M059J (cell line): ENCODE results near the gene B3GAT1. TPM values are rescaled to one million over a fixed set of nuclear protein-coding genes. Genes with fewer than 3 reads are reported as not detected.

Experiments
- DNase-seq: peaks from one replicate; pipeline ENCODE4 v3.0.0-alpha.2; 2012; ENCODE audit warnings: low read depth
- total RNA-seq: library from RNA; depleted of rRNA; stranded (reverse); fragments of >200 nt; shearing (Covaris generic); gene quantifications from 2 replicates; pipeline ENCODE4 v1.2.3, GENCODE V29; 2014

B3GAT1 gene
- total RNA-seq, 1 experiment from 2014 or later, result not detected

DNA sequence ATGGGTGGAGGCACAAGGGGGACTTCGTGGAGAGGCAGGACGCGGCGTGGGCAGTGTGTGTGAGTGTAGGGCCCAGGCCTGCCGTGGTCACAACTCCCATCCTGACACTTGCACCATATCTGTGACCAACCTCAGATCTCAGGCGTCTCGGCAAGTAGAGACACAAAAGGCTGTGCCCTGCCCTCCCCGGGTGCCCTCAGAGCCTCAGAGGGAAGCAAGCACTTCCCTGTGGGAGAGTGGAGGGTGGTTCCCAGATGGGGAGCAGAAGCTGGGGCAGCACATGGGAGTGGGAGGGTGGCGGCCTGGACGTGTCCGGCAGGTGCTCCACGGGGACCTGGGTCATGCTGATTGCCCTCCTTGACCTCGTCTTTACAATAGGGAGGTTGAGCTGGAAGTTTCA, 20.4 kb downstream of the B3GAT1 start:
- DNase-seq, result no peak

DNA sequence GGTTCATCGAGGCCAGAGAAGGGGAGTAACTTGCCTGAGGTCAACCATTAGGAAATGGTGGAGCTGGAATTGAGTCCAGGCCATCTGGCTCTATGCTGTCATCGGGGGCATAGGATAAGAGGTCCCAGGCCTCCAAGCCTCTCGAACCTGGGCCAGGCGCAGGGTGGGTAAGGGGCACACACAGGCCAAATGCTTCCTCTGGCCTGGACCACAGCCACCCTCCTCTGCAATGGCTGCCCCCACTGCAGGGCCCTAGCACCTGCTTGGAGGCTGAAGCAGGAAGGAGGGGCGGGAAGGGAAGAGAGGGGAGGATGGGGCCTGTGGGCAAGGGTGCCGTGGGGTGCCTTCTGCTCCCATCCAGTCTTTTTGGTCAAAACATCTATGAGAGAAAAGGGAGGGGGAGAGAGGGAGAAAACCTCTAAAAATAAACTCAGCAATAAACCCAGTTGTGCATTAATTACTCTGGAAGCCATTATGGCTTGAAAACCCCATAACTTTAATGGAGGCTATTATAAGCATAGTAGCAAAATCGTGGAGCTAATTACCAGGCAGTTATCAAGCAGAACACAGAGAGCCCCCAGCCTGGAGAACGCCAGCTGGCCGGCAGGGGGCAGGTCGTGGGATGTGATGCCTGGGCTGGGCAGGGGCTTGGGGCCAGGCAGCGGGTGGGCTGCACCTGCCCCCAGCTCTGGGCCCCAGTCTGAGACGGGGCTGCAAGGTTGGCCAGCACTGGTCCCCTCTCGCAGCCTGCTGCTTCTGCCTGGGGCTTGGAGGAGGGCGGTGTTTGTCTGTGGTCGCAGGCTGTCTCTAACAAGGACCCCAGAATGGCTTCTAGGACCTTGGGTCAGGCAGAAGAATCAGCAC, 21.1 kb downstream of the B3GAT1 start:
- no peak for DNase-seq

DNA sequence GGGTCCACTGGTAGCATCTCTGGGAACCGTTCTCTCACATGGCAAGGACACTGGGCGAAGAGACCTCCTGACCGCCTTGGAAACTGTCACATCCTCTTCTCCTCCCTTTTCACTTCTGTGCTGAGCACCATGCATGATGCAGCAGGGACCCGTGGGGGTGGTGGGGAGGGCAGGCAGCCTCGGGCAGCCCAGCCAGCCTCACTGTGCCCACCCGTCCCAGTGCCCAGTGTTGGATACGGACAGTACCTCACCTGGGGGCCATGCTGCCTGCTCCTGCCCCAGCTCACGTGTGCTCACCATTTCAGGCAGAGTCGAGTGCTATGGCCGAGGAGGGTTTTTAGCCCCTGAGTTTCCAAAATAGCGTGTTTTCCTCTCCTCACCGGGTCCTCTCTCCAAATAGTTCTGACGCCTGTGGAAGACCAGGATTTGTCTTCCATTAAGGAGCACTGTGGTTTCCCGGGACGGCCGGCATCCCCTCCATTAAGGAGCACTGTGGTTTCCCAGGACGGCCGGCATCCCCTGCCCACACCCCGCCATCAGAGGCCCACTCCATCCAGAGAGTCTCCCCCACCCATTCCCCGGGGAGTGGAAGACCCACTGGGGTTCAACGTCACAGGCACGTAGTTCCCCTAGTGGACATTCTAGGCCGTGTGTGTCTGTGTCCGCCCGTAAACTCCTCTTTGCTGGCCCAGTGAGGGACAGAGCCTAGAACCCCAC, 22.4 kb downstream of the B3GAT1 start:
- no peak for DNase-seq

DNA sequence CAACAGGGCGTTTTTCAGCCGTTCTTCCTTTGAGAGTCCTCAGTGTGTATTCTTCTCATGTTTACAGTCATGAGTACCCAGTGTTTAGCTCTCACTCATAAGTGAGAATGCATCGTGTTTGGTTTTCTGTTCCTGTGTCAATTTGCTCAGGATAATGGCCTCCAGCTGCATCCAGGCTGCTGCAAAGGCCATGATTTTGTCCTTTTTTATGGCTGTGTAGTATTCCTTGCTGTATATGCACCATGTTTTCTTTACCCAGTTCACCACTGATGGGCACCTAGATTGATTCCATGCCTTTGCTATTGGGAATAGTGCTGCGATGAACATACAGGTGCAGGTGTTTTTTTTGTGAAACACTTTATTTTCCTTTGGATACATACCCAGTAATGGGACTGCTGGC, 23.5 kb downstream of the B3GAT1 start:
- DNase-seq, result no peak

DNA sequence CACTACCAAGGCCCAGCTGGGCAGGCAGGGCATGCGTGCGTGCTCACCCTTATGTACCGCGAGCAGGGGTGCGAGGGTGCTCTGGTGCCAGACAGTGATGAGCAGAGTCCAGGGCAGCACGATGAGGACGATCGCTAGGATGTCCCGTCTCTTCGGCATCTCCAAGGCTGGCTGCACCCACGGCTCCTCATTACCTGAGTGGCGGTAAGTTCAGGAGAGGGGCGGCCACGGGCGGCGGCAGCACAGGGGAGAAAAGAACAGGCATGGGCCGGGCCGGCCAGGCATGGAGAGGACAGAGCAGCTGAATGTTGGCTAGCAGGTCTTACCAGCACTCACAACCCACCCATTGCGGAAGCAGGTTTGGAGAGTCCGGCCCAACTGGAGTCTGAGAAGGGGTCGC, 24.5 kb downstream of the B3GAT1 start:
- DNase-seq, result no peak

DNA sequence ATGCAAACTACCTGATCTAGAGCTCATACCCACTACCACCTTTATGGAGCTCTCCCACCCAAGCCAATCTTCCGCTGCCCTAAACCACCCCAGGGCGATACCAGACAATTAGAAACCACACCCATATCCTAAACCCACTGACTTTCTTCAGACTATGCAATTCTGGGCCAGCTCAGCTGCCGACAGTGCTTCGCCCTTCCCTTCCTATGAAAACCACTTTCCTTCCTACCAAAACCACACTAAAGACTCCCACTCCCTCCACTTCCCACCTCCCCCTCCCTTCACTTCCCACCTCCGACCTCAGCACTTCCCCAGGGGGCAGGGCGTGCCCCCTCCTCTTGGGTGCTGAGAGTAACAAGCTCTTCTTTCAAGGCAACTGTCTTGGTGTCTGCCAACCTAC, 25.1 kb downstream of the B3GAT1 start:
- no peak for DNase-seq

DNA sequence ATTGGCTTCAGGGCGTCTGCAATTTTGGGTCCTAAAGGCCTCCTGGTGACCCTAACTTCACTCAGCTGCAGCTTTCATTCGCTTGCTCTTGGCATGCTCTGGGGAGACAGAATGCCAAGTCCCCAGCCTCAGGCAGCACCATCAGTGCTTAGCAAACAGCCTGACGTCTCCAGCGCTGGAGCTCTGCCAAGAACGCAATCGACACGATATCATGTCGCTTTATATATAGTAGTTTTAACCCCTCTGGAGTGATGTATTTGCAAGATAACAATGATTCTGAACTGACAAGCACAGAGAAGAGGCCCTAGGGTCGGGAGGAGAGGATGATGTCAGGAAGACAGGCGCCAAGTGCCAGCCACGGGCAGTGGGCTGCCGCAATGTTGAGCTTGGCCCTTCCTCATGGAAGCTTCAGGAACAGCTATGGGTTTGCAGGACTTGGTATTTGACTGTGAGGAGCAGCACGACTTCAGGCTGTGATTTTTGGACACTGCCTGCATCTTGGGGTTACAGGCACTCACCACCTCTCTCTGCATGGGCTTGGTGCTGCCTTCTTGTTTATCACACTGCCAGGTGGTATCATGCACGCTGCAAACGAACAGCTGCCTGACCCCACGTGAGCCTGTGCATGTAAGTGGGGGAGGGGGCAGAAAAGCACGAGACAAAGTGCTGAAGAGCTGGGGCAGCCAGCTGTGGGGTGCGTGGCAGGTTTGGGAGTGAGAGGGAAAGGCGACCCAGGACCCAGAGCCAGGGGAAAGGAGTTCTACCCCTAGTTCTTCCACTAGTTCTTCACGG, 26.1 kb downstream of the B3GAT1 start:
- DNase-seq, result no peak

DNA sequence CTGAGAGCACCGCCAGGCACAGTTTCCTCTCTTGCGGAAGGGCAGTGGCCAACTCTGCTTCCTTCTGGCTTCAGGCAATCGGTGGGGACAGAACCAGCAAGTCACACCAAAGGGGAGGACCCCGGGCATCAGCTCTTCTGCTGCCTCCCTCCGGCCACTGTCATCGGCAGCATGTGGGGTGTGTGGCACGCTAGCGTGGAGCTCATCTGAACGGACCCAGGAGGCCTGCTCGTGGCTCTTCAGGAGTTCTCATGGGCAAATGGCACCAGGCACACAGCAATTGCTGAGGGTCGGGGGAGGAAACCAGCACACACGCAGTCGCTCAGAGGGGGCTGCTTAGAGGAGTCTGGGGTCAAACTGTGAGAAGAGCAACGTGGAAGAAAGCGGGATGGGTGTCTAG, 26.9 kb downstream of the B3GAT1 start:
- DNase-seq, result no peak

DNA sequence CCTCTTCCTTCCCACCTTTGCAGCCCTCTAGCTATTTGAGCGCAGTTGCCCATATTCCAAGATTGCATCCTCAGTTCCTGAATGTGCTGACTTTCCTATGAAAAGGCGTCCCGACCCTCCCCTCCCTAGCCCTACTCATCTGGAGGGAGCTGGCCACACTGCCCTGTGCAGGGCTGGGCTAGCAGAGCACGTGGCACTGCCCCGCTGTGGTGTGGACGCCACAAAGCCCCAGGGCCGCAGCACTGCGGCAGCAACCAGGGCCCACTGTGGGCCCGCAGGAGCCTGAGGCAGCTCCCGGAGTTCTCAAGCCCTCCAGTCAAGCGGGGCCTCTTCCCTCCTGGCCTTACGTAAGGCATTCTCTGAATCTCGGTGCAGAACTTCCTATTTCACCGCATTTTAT, 27.6 kb downstream of the B3GAT1 start:
- DNase-seq, result no peak

DNA sequence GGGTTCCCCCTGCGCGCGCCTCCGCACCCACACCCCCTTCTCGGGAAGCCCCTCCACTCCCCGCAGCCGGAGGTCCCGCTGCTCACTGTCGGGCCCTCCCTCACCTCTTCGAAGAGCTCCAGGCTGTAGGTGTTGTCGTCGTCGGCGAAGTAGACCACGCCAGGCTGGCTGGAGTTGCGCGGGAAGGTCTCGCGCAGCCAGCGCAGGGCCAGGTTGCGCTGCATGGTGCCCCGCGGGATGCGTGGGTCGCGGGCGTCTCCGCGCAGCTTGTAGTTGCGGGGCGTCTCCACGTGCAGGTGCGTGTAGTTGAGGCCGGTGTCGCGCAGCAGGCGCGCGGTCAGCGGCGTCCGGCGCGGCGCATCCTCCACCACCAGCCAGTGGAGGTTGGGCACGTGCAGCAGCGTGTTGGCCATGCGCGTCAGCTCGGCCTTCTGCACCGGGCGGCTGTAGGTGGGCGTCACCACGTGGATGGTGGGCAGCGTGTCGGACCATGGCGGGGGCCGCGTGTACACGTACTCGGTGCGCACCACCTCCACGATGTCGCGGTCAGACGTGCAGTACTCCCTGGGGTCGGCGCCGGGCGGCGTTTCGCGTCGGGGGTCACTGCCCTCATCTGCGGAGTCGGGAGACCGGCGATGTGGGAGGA, 28.3 kb downstream of the B3GAT1 start:
- no peak for DNase-seq

DNA sequence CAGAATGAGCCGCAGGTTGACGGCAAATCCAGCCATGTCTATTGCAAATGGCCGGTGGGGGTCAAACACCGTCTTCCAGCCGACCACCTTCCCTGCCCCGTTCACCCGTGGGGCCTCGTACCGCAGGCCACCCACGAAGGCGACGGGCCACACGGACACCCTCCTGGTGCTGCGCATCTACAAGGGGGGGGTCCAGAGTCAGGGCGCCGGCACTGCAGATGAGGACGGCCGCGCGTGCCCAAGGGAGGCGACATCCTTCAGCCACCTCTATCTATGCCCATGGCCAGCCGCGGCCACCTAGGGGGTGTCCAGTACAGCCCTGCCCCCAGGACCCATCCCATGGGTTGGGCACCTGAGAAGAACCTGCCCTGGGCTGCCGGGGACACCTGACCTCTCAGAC, 29.2 kb downstream of the B3GAT1 start:
- no peak for DNase-seq

DNA sequence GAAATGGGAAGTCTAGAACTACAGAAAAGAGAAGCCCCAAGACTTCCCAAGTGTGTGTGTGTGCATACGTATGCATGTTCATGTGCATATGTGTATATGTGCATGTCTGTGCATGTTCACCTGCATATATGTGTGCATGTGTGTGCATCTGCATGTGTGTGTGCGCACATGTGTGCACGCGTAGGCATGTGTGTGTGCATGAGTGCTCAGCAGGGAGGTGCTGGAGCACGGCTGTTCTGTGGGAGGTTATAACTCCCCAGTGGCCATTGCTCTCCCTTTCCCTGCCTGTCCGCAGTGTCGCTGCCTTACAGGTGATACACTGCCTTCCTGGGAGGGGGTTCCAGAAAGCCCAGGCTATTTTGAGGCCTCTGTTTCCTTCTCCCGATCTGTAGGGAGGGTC, 29.8 kb downstream of the B3GAT1 start:
- DNase-seq, result no peak

DNA sequence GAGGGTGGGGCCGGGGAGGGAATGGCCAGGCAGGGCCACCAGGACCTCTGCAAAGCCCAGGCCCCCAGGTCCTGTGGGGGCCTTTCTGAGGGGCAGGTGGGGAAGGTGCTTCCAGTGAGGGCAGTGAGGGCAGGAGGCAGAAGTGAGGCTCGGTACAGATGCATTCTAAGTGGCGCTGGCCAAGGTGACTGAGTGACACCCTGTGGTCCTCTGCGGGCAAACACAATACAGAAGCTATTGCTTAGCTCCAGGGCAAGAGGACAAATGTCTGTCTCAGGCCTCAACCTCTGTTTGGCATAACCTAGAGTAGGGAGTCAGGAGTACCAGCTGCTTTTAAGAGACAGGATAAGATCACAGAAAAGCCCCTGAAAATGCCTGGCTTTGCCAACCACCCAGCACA, 31.3 kb downstream of the B3GAT1 start:
- no peak for DNase-seq

DNA sequence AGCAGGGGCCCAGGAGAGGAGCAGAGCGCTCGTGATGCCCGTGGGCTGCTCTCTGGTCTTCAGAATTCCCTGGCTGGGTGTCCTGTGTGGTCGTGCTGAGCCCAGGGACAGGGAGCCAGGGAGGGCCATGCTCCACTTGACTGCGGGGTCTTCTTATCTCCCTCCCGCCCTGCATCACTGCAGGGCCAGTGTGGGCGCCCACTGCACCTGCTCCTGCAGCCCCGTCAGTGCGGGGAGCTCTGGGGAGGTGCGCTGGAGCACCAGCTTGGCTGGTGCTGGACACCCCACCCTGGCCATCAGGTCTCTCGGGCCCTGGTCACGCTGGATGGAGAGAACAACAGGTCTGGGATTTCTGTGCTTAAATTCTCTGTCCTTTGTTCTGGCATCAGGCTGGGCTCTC, 31.8 kb downstream of the B3GAT1 start:
- no peak for DNase-seq

DNA sequence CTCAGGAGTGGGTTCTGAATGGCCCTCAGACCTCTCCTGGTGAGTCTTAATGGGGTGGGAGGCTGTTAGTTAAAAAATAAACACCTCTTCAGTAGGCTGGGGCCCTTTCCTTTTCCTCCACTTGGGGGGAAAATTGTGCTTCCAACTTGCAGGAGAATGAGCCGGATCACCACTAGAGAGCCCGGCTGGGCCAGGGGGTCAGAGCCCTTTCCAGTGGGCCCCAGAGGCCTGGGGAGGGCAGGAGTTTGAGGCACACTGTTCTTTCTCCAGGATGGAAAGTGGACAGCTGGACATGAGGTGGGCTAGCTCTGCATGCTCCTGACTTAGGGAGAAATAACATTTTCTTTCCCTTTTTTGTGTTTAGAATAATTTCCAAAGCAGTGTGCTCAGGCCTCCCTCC, 32.8 kb downstream of the B3GAT1 start:
- DNase-seq, result no peak

DNA sequence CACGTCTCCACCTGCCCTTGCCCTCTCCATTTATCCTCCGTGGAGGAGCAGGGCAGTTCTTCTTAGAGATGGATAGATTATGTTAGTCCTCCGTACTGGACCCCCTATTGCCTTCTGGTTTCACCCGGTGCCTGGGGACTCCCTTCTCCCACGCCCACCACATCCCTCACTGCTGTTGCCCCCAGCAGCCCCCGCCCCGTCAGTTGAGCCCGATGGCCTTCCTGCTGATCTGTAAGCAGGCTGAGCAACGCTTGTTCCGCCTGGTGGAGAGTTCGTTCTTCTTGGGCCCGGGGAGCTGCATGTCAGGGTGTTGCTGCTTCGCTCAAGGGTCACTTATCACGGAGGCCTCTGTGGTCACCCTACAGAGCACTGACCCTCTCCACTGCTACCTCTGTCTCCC, 34.2 kb downstream of the B3GAT1 start:
- no peak for DNase-seq

DNA sequence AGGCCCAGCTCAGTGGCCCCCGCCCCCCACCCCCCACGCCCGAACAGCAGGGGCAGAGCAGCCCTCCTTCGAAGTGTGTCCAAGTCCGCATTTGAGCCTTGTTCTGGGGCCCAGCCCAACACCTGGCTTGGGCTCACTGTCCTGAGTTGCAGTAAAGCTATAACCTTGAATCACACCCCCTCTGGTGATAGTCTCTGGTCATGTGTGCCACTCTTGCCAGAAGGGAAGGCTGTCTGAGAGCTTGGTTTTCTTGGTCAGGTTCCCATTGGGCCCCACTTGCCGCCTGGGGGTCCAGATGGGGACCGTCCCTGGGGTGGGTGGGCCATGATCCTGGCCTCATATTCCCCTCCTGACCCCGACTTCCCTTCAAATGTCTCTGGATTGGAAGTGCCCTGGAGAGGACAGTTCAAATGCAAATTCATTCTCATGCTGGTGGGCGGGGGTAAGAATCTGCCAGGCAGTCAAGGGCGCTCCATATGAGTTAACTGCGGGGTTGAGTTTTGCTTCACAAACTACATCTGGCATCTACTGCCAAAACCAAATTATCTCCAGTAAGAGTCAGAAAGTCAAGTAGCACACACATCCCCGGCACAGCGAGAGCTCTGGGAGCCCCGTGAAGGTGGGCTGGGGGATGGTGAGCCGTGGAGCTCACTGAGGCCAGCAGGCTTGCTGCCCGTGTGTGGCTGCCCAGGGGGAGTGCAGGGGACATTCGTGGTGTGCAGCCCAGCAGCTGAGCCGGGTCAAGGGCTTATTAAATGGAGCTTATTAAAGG, 35.7 kb downstream of the B3GAT1 start:
- no peak for DNase-seq

DNA sequence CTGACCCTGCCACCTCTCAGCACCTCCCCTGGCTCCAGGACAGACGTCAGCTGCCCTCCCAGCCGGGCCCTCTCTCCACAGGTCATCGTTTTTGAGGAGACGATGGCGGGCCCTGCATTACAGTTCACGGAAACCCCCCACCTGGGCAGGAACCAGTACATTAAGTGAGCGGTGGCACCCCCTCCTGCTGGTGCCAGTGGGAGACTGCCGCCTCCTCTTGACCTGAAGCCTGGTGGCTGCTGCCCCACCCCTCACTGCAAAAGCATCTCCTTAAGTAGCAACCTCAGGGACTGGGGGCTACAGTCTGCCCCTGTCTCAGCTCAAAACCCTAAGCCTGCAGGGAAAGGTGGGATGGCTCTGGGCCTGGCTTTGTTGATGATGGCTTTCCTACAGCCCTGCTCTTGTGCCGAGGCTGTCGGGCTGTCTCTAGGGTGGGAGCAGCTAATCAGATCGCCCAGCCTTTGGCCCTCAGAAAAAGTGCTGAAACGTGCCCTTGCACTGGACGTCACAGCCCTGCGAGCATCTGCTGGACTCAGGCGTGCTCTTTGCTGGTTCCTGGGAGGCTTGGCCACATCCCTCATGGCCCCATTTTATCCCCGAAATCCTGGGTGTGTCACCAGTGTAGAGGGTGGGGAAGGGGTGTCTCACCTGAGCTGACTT, 37.0 kb downstream of the B3GAT1 start:
- no peak for DNase-seq

DNA sequence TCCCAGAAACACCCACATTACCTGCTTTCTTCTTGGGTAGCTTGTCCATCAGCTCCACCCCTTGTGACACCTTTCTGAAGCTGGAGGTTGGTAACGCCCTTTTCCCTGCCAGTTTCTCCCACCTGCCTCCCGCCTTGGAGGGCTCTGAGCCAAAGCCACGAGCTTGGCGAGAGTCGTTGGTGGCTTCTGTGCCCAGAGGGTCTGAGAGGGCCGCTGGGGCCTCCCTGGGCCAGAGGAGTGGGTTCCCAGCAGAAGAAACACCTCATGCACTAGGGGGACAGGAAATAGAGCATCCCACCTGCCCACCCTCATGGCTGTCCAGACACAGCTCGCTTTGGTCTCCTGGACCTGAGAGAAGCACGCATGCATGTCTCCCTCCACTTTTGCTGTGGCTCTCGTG, 37.9 kb downstream of the B3GAT1 start:
- no peak for DNase-seq

DNA sequence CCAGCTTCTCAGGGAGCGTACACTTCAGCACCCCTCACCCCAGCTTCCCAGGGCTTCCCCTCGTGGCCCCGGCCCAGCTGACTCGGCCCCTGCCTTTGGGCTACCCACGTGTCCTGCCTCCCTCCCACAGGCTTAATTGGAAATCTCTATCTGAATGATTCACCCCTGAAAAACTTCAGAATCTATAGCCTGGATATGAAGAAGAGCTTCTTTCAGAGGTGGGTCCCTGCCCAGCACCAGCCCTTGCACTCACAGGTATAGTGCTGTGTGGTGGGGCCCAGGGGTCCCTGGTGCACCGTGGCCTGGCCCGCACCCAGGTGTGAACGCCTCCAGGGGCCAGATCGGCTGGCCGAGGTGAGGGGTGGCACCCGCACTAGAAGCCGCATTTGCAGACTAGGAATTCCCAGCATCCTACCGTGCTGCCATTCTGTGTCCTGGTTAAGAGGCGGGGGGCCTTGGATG, 38.4 kb downstream of the B3GAT1 start:
- no peak for DNase-seq

DNA sequence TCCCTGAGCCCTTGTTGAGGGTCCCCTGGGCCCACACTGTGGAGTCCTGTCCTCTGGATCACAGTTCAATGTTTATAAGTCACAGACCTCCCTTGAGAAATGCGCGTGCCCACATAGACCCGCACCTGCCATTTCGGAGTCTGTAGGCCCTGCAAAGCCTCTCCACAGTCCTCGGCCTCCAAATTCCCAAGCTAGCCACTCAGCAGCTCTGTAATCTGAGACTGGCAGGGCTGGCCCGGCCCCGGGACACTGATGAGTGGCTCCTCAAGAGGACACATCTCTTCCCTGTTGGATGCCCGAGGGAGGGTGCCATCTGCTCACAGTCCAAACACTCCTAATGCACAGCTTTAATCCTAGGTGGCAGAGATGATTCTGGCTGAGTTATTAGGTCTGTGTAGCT, 39.1 kb downstream of the B3GAT1 start:
- DNase-seq, result no peak
